Epithelial cell of esophagus (primary cell): ENCODE results near the gene INPP5E.
A peak's percentile ranks its signal among the peaks of the same experiment; 100 is the strongest.
"Not testable (repeated sequence)": the region's sequence is repeated elsewhere in the genome, so short reads cannot be mapped to it uniquely, and the experiment has no call there.

ENCODE experiments used
- DNase-seq: peaks from one replicate; pipeline ENCODE4 v3.0.0; 2010; ENCODE audit warnings: low read depth
- H3K4me3 ChIP-seq: 2 replicates; pipeline ENCODE4 v1.5.1; 2011; ENCODE audit warnings: mild to moderate bottlenecking, low read length, control low read depth
- CTCF ChIP-seq: IDR thresholded peaks from 2 replicates; pipeline ENCODE4 v1.5.1; 2011; ENCODE audit warnings: low read depth, mild to moderate bottlenecking, low read length, control low read depth, inconsistent platforms; ENCODE audit not compliant: insufficient read depth; ENCODE audit errors: missing control alignments

Gene INPP5E

GRCh38 chr9:136409557-136410455 is 29.8 kb downstream of the INPP5E start:
- no peak for TF ChIP-seq CTCF
- H3K4me3 ChIP-seq = peak overlapping the region; percentile 77
- peak; percentile 47 for DNase-seq

- no peak overlapping the region for H3K4me3 ChIP-seq
- DNase-seq = no peak
- TF ChIP-seq CTCF = no peak
Measured at GRCh38 chr9:136407911-136408310, 31.7 kb downstream of the INPP5E start.

- H3K4me3 ChIP-seq = not testable (repeated sequence)
Measured at GRCh38 chr9:136407061-136407460, 32.6 kb downstream of the INPP5E start.

GRCh38 chr9:136405904-136406303 is 33.7 kb downstream of the INPP5E start:
- H3K4me3 ChIP-seq, DNase-seq: not testable (repeated sequence)

More at GRCh38 chr9:136407061-136407460, 32.6 kb downstream of the INPP5E start:
- not testable (repeated sequence) for DNase-seq

- no peak for DNase-seq
- no peak overlapping the region for H3K4me3 ChIP-seq
- TF ChIP-seq CTCF = no peak
Measured at GRCh38 chr9:136405481-136405880, 34.2 kb downstream of the INPP5E start.

- no peak for DNase-seq
- H3K4me3 ChIP-seq = no peak overlapping the region
- TF ChIP-seq CTCF = no peak
Measured at GRCh38 chr9:136404801-136405136, 34.9 kb downstream of the INPP5E start.

- DNase-seq = no peak
- no peak overlapping the region for H3K4me3 ChIP-seq
- no peak for TF ChIP-seq CTCF
Measured at GRCh38 chr9:136403915-136404800, 35.5 kb downstream of the INPP5E start.
